ENCODE results near the gene NKX2-1. TPM values are rescaled to one million over a fixed set of nuclear protein-coding genes. Genes with fewer than 3 reads are reported as not detected.
"Not testable (repeated sequence)": the region's sequence is repeated elsewhere in the genome, so short reads cannot be mapped to it uniquely, and the experiment has no call there.

NKX2-1 gene
- total and polyA plus RNA-seq, 12 donors = 0.11 to 0.87 (median 0.15) TPM; not detected in 9

- Histone ChIP-seq H3K9me3 (replicated peaks in 1 of 3) (no peaks in the 10 kb centered on the region), H3K27me3 (peaks cover 16% of the 10 kb centered on the region), H3K27ac (no peak overlapping the region), H3K4me1 (replicated peaks in 1 of 2) (no peaks in the 10 kb centered on the region), H3K36me3 (replicated peaks in 1 of 2) (no peaks in the 10 kb centered on the region), H3K4me3 (no peak overlapping the region)
- intact Hi-C loops (cut with DNase I) = loop anchor here (10.0 kb wide), 1 partner anchor 51 kb away; no protein-coding TSS in a partner anchor
- WGBS, 4 donors = 32 to 35% (median 33%) methylated on average over 4 of the region's 4 CpGs
- TF ChIP-seq CTCF (IDR thresholded peaks at IDR 0.05) (peak; percentile 9 to 71 (median 54)), POLR2A (IDR thresholded peaks at IDR 0.05) (no peak)
- peak in 3 of 7 donors; percentile 14 to 48 (median 36) for DNase-seq
These were observed 33.7 kb upstream of the NKX2-1 start for GRCh38 chr14:36553656-36554260.

- Histone ChIP-seq H3K36me3 (replicated peaks in 1 of 2) (no peaks in the 10 kb centered on the region), H3K4me1 (replicated peaks in 1 of 2) (no peaks in the 10 kb centered on the region), H3K27me3 (peaks cover 16% of the 10 kb centered on the region), H3K4me3 (no peak overlapping the region), H3K27ac (no peak overlapping the region), H3K9me3 (replicated peaks in 1 of 3) (no peaks in the 10 kb centered on the region)
- no peak for TF ChIP-seq CTCF (IDR thresholded peaks at IDR 0.05)
- TF ChIP-seq POLR2A (IDR thresholded peaks at IDR 0.05) = no peak
- intact Hi-C loops (cut with DNase I) = loop anchor here (10.0 kb wide), 1 partner anchor 54 kb away; no protein-coding TSS in a partner anchor
- no peak for DNase-seq
- WGBS, 4 donors = 10 to 33% (median 24%) methylated on average over 1 of the region's 1 CpG
These were observed 30.9 kb upstream of the NKX2-1 start for GRCh38 chr14:36550899-36551298.

- H3K27me3 ChIP-seq; H3K36me3 ChIP-seq (replicated peaks in 1 of 2); H3K27ac ChIP-seq; intact Hi-C loops (cut with DNase I); H3K4me3 ChIP-seq; H3K9me3 ChIP-seq (replicated peaks in 1 of 3); H3K4me1 ChIP-seq (replicated peaks in 1 of 2); DNase-seq: not testable (repeated sequence)
- WGBS, 4 donors = 87 to 93% (median 91%) methylated on average over 16 of the region's 16 CpGs
These were observed 24.2 kb upstream of the NKX2-1 start for GRCh38 chr14:36544280-36544679.

- no peak overlapping the region for H3K4me3 ChIP-seq
- TF ChIP-seq POLR2A (IDR thresholded peaks at IDR 0.05) (no peak), CTCF (IDR thresholded peaks at IDR 0.05) (no peak)
These were observed 18.0 kb upstream of the NKX2-1 start for GRCh38 chr14:36538051-36538450.

GRCh38 chr14:36529062-36529461 is 9.0 kb upstream of the NKX2-1 start:
- no peak for TF ChIP-seq CTCF (IDR thresholded peaks at IDR 0.05)
- TF ChIP-seq POLR2A (IDR thresholded peaks at IDR 0.05) = no peak
- no peaks in the 10 kb centered on the region for H3K36me3 ChIP-seq (replicated peaks in 1 of 2)
- intact Hi-C loops (cut with DNase I) = no loop called here
- H3K27me3 ChIP-seq = peaks cover 65% of the 10 kb centered on the region
- no peaks in the 10 kb centered on the region for H3K9me3 ChIP-seq (replicated peaks in 1 of 3)
- H3K4me1 ChIP-seq (replicated peaks in 1 of 2) = no peaks in the 10 kb centered on the region
- H3K4me3 ChIP-seq = no peak overlapping the region
- DNase-seq = no peak
- no peak overlapping the region for H3K27ac ChIP-seq

More at GRCh38 chr14:36538051-36538450, 18.0 kb upstream of the NKX2-1 start:
- 54 to 69% (median 61%) methylated on average over 1 of the region's 1 CpG for WGBS, 4 donors
- Histone ChIP-seq H3K4me1 (replicated peaks in 1 of 2) (no peaks in the 10 kb centered on the region), H3K36me3 (replicated peaks in 1 of 2) (no peaks in the 10 kb centered on the region), H3K9me3 (replicated peaks in 1 of 3) (no peaks in the 10 kb centered on the region), H3K27ac (no peak overlapping the region), H3K27me3 (no peaks in the 10 kb centered on the region)
- intact Hi-C loops (cut with DNase I) = no loop called here
- no peak for DNase-seq

All from adrenal gland (tissue), 12 donors.